Dermis blood vessel endothelial cell (primary cell): ENCODE measurements around the gene KITLG. TPM values are rescaled to one million over a fixed set of nuclear protein-coding genes. Genes with fewer than 3 reads are reported as not detected.
"Not testable (repeated sequence)": the region's sequence is repeated elsewhere in the genome, so short reads cannot be mapped to it uniquely, and the experiment has no call there.

ENCODE experiments used
- DNase-seq: peaks from one replicate; pipeline ENCODE4 v3.0.0; 2010
- total RNA-seq: library from RNA; depleted of rRNA; stranded (reverse); fragments of >200 nt; gene quantifications from 2 replicates; pipeline ENCODE4 v1.2.3, GENCODE V29; 2014

Gene KITLG
- 8.8 and 13.1 TPM in 2 replicates for total RNA-seq

GRCh38 chr12:88580051-88580871, at the start of gene KITLG:
KITLG (minus strand) TSS chr12:88580471; CDS start chr12:88580278, 193 bp downstream.
- DNase-seq, result peak; percentile 91

- DNase-seq, result no peak
These were observed 48.7 kb upstream of the KITLG start for GRCh38 chr12:88628856-88629509.

- not testable (repeated sequence) for DNase-seq
These were observed 47.8 kb upstream of the KITLG start for GRCh38 chr12:88628035-88628434.

GRCh38 chr12:88627501-88627900, 47.2 kb upstream of the KITLG start:
- DNase-seq, result no peak

GRCh38 chr12:88625356-88625755, 45.1 kb upstream of the KITLG start:
- DNase-seq, result no peak

- DNase-seq, result no peak
These were observed 44.6 kb upstream of the KITLG start for GRCh38 chr12:88624911-88625310.

- no peak for DNase-seq
These were observed 43.7 kb upstream of the KITLG start for GRCh38 chr12:88623777-88624548.

- DNase-seq, result no peak
These were observed 37.1 kb upstream of the KITLG start for GRCh38 chr12:88617352-88617751.

- no peak for DNase-seq
These were observed 35.2 kb upstream of the KITLG start for GRCh38 chr12:88615490-88615889.

- no peak for DNase-seq
These were observed 24.4 kb upstream of the KITLG start for GRCh38 chr12:88604646-88605045.

GRCh38 chr12:88600272-88600671, 20.0 kb upstream of the KITLG start:
- DNase-seq, result no peak

- no peak for DNase-seq
These were observed 17.1 kb upstream of the KITLG start for GRCh38 chr12:88597365-88597764.

GRCh38 chr12:88595697-88596096, 15.4 kb upstream of the KITLG start:
- DNase-seq, result no peak

GRCh38 chr12:88594780-88595179, 14.5 kb upstream of the KITLG start:
- no peak for DNase-seq

GRCh38 chr12:88591343-88591742, 11.1 kb upstream of the KITLG start:
- no peak for DNase-seq

- no peak for DNase-seq
These were observed 10.6 kb upstream of the KITLG start for GRCh38 chr12:88590851-88591250.

GRCh38 chr12:88585077-88585476, 4.8 kb upstream of the KITLG start:
- no peak for DNase-seq

- DNase-seq, result peak; percentile 58
These were observed 645 bp downstream of the KITLG start for GRCh38 chr12:88579601-88580050.

GRCh38 chr12:88579161-88579517, 1.1 kb downstream of the KITLG start:
- peak; percentile 66 for DNase-seq

GRCh38 chr12:88578276-88579160, 1.8 kb downstream of the KITLG start:
- DNase-seq, result peak; percentile 33

- peak; percentile 63 for DNase-seq
These were observed 2.7 kb downstream of the KITLG start for GRCh38 chr12:88577537-88577936.

GRCh38 chr12:88576866-88577265, 3.4 kb downstream of the KITLG start:
- DNase-seq, result no peak
